ENCODE results near the gene ZNF787. TPM values are rescaled to one million over a fixed set of nuclear protein-coding genes. Genes with fewer than 3 reads are reported as not detected.

ZNF787 gene
- total and polyA plus RNA-seq, 2 of the 13 experiments (the other 11 are each of a cell fraction or from before 2014, with no cell fraction given), result 15.1 to 42.8 TPM

GRCh38 chr19:56120371-56121179, 520 bp downstream of the ZNF787 start (continued):
- 0 out of 2 replicates have a peak, but pooled peaks have one; percentile 19 for TF ChIP-seq ZFP91 (CRISPR knock-in tag; IDR thresholded peaks at IDR 0.05; ENCODE audit: borderline replicate concordance)
- no peak for TF ChIP-seq ZKSCAN1 (IDR thresholded peaks at IDR 0.05; ENCODE audit: low read length)
- no peak for TF ChIP-seq FOXC1 (CRISPR knock-in tag; IDR thresholded peaks at IDR 0.05; ENCODE audit: borderline replicate concordance)
- peak; percentile 29; the same call in 1 of the 2 replicates for TF ChIP-seq ZNF790 (CRISPR knock-in tag; IDR thresholded peaks at IDR 0.05; ENCODE audit: borderline replicate concordance)
- 0 out of 2 replicates have a peak, but pooled peaks have one; percentile 48 for TF ChIP-seq E2F5 (CRISPR knock-in tag; conservative IDR thresholded peaks at IDR 0.05)
- TF ChIP-seq ZNF546 (CRISPR knock-in tag; conservative IDR thresholded peaks at IDR 0.05), result peak; percentile 71; the same call in 1 of the 2 replicates
- TF ChIP-seq ZMYM4 (CRISPR knock-in tag; IDR thresholded peaks at IDR 0.05), result 0 out of 2 replicates have a peak, but pooled peaks have one; percentile 37
- no peak for TF ChIP-seq BRCA1 (CRISPR knock-in tag; IDR thresholded peaks at IDR 0.05)
- TF ChIP-seq ZNF777 (CRISPR knock-in tag; IDR thresholded peaks at IDR 0.05), result peak; percentile 87
- no peak for TF ChIP-seq THAP7 (CRISPR knock-in tag; IDR thresholded peaks at IDR 0.05)
- peak; percentile 77 for TF ChIP-seq HNF4A (CRISPR knock-in tag; IDR thresholded peaks at IDR 0.05)
- TF ChIP-seq ZNF670 (CRISPR knock-in tag; IDR thresholded peaks at IDR 0.05; ENCODE audit: borderline replicate concordance), result peak; percentile 62
- TF ChIP-seq CENPT (CRISPR knock-in tag; IDR thresholded peaks at IDR 0.05; ENCODE audit: low read depth), result no peak
- TF ChIP-seq ZNF101 (CRISPR knock-in tag; IDR thresholded peaks at IDR 0.05; ENCODE audit: borderline replicate concordance, low read depth), result no peak
- no peak for TF ChIP-seq ZNF383 (CRISPR knock-in tag; IDR thresholded peaks at IDR 0.05; ENCODE audit: borderline replicate concordance)
- TF ChIP-seq UBTF (CRISPR knock-in tag; IDR thresholded peaks at IDR 0.05), result peak; percentile 85
- TF ChIP-seq ZNF557 (CRISPR knock-in tag; IDR thresholded peaks at IDR 0.05), result peak; percentile 29; the same call in 1 of the 2 replicates
- no peak for TF ChIP-seq HCFC1 (IDR thresholded peaks at IDR 0.05; ENCODE audit: low read depth, low read length)
- TF ChIP-seq JUN (CRISPR knock-in tag; IDR thresholded peaks at IDR 0.05), result no peak
- TF ChIP-seq KDM2A (CRISPR knock-in tag; IDR thresholded peaks at IDR 0.05; ENCODE audit: borderline replicate concordance, low read depth), result peak; percentile 91
- TF ChIP-seq ZNF276 (CRISPR knock-in tag; IDR thresholded peaks at IDR 0.05; ENCODE audit: low read depth), result no peak

Data from HepG2 (cell line).